ENCODE data around the gene MUC20.

- TF ChIP-seq, protein P1, sequence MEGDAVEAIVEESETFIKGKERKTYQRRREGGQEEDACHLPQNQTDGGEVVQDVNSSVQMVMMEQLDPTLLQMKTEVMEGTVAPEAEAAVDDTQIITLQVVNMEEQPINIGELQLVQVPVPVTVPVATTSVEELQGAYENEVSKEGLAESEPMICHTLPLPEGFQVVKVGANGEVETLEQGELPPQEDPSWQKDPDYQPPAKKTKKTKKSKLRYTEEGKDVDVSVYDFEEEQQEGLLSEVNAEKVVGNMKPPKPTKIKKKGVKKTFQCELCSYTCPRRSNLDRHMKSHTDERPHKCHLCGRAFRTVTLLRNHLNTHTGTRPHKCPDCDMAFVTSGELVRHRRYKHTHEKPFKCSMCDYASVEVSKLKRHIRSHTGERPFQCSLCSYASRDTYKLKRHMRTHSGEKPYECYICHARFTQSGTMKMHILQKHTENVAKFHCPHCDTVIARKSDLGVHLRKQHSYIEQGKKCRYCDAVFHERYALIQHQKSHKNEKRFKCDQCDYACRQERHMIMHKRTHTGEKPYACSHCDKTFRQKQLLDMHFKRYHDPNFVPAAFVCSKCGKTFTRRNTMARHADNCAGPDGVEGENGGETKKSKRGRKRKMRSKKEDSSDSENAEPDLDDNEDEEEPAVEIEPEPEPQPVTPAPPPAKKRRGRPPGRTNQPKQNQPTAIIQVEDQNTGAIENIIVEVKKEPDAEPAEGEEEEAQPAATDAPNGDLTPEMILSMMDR (optimal IDR thresholded peaks at IDR 0.05 in 1 of 3, IDR thresholded peaks at IDR 0.05 in 1 of 3, conservative IDR thresholded peaks at IDR 0.05 in 1 of 3; ENCODE audit: extremely low read depth in 1 of 3, insufficient read depth in 2 of 3, low read length in 3 of 3) = no peak
- no peak for TF ChIP-seq EZH2 (IDR thresholded peaks at IDR 0.05; ENCODE audit: low read length)
Observed at GRCh38 chr3:195739561-195740111, 18.9 kb downstream of the MUC20 start.

Measured in keratinocyte (primary cell).